Measurements from ENCODE around the gene FBXL13. TPM values are rescaled to one million over a fixed set of nuclear protein-coding genes. Genes with fewer than 3 reads are reported as not detected.

FBXL13 gene
- polyA plus RNA-seq, 1 donor from 2014 or later = 0.57 TPM

GRCh38 chr7:102829075-102829474, 245.5 kb downstream of the FBXL13 start:
- no peak overlapping the region for H2AFZ ChIP-seq (ENCODE audit: low read depth, low read length)
- no peaks in the 10 kb centered on the region for H3F3A ChIP-seq (ENCODE audit: insufficient read depth, low read length, poor library complexity, severe bottlenecking)
- H3K9ac ChIP-seq (ENCODE audit: low read length) = no peak overlapping the region
- no peaks in the 10 kb centered on the region for H3K9me2 ChIP-seq (ENCODE audit: insufficient read depth, low read length)
- no peaks in the 10 kb centered on the region for H3K79me2 ChIP-seq (replicated peaks; ENCODE audit: insufficient read depth, low read length)
- no peak overlapping the region for H3K4me3 ChIP-seq (ENCODE audit: low read length)
- no peaks in the 10 kb centered on the region for H4K20me1 ChIP-seq (ENCODE audit: insufficient read depth)
- H3K4me2 ChIP-seq (ENCODE audit: low read length) = no peak overlapping the region
- H3K36me3 ChIP-seq (ENCODE audit: insufficient read depth, low read length) = no peaks in the 10 kb centered on the region
- no peaks in the 10 kb centered on the region for H3K9me3 ChIP-seq (ENCODE audit: low read length)
- TF ChIP-seq EZH2 (IDR thresholded peaks at IDR 0.05; ENCODE audit: borderline replicate concordance, insufficient read depth, low read length, poor library complexity, severe bottlenecking) (no peak), POLR2AphosphoS5 (IDR thresholded peaks at IDR 0.05) (no peak), RAD21 (conservative IDR thresholded peaks at IDR 0.05) (no peak), SMC3 (conservative IDR thresholded peaks at IDR 0.05; ENCODE audit: poor library complexity) (no peak), MXI1 (conservative IDR thresholded peaks at IDR 0.05; ENCODE audit: poor library complexity, severe bottlenecking) (no peak), EP300 (conservative IDR thresholded peaks at IDR 0.05; ENCODE audit: poor library complexity, severe bottlenecking) (no peak), REST (IDR thresholded peaks at IDR 0.05; ENCODE audit: borderline replicate concordance) (no peak), CTCF (IDR thresholded peaks at IDR 0.05; ENCODE audit: poor library complexity, severe bottlenecking) (no peak), TAF1 (IDR thresholded peaks at IDR 0.05; ENCODE audit: low read depth) (no peak)
- H3K27me3 ChIP-seq (ENCODE audit: insufficient read depth, low read depth, low read length) = no peaks in the 10 kb centered on the region
- H3K27ac ChIP-seq (ENCODE audit: low read length) = no peak overlapping the region

GRCh38 chr7:102828286-102828685, 246.3 kb downstream of the FBXL13 start:
- Histone ChIP-seq H3K79me2 (replicated peaks; ENCODE audit: insufficient read depth, low read length) (no peaks in the 10 kb centered on the region), H3K9me3 (ENCODE audit: low read length) (no peaks in the 10 kb centered on the region), H3K9ac (ENCODE audit: low read length) (no peak overlapping the region), H3K36me3 (ENCODE audit: insufficient read depth, low read length) (no peaks in the 10 kb centered on the region), H3K9me2 (ENCODE audit: insufficient read depth, low read length) (no peaks in the 10 kb centered on the region), H4K20me1 (ENCODE audit: insufficient read depth) (no peaks in the 10 kb centered on the region), H3F3A (ENCODE audit: insufficient read depth, low read length, poor library complexity, severe bottlenecking) (no peaks in the 10 kb centered on the region), H3K27me3 (ENCODE audit: insufficient read depth, low read depth, low read length) (no peaks in the 10 kb centered on the region), H3K27ac (ENCODE audit: low read length) (no peak overlapping the region), H3K4me3 (ENCODE audit: low read length) (no peak overlapping the region), H3K4me2 (ENCODE audit: low read length) (no peak overlapping the region), H2AFZ (ENCODE audit: low read depth, low read length) (no peak overlapping the region)
- TF ChIP-seq SMC3 (conservative IDR thresholded peaks at IDR 0.05; ENCODE audit: poor library complexity) (no peak), EP300 (conservative IDR thresholded peaks at IDR 0.05; ENCODE audit: poor library complexity, severe bottlenecking) (no peak), TAF1 (IDR thresholded peaks at IDR 0.05; ENCODE audit: low read depth) (no peak)

All from neural cell (in vitro differentiated cells).